HG03064 (cell line): ENCODE measurements around the gene TNNI3.

Source experiments
- ATAC-seq: cut with Tn5 transposase; IDR thresholded peaks from one replicate; pipeline ENCODE4 v1.9.1; 2021; ENCODE audit warnings: low read depth; ENCODE audit not compliant: unreplicated experiment

Gene TNNI3

DNA sequence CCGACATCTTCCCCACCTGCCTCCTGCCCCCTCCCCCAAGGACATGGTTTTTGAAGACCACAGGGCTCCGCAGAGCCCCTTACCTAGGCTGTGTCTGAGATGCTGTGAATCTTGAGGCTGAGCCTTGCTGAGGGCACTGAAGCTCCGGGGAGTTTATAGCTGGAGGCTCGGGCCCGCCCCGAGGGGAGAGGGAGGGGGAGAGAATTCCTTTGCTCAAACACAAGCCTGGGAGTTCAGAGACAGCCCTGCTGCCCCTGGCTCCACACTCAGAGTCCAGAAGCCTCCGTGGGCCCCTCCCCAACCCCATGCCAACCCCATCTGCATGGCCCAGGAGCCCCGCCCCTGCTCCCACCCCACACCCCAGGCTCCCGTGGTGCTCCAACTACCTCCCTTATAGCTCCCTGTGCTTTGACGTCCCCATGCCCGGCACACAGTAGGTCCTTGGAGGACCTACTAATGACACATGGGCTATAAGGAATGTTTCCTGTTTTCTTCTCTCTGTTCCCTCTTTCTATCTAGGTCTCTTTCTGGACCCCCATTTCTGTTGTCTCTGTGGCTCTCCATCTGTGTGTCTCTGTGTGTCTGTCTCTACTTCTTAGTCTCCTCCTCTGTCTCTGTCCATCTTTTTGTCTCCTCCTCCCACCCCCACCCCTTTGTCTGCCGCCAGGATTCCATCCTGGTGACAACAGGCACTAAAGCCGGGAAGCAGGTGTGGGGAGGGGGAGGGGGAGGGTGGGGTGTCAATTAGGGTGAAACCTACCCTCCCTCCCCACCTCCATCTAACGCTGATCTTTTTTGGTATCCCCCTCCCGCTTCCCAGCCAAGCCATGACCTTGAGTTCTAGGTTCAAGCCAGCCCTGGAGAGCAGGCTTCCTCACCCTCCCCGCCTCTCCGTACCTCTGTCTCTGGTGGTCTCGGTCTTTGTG, 8.2 kb downstream of the TNNI3 start, which contains the start of gene TNNT1:
TNNT1 (minus strand) TSS at position 129 of the 926 bp plus-strand sequence. CDS start 2,049 bp downstream, outside the sequence.
- ATAC-seq, result no peak

DNA sequence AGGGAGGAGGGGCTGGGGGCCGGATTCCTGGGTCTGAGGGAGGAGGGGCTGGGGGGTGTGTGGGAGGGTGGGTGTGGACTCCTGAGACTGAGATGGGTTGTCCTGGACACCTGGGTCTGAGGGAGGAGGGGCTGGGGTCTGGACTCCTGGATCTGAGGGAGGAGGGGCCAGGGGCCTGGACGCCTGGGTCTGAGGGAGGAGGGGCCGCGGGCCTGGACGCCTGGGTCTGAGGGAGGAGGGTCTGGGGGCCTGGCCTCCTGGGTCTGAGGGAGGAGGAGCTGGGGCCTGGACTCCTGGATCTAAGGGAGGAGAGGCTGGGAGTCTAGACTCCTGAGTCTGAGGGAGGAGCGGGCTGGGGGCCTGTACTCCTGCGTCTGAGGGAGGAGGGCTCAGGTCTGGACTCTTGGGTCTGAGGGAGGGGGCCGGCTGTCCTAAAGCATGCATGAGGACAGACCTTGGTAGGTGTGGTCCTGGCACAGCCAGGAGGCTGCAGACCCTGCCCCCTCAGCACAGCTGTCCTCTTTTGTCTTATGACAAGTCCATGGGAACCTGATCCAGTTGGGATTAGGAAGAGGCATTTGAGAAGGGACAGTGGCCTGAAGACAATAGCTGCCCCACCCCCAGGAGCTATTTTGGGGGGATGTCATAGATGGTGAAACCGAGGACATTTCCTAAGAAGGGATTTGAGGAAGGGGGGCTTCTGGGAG, 9.8 kb downstream of the TNNI3 start:
- no peak for ATAC-seq

DNA sequence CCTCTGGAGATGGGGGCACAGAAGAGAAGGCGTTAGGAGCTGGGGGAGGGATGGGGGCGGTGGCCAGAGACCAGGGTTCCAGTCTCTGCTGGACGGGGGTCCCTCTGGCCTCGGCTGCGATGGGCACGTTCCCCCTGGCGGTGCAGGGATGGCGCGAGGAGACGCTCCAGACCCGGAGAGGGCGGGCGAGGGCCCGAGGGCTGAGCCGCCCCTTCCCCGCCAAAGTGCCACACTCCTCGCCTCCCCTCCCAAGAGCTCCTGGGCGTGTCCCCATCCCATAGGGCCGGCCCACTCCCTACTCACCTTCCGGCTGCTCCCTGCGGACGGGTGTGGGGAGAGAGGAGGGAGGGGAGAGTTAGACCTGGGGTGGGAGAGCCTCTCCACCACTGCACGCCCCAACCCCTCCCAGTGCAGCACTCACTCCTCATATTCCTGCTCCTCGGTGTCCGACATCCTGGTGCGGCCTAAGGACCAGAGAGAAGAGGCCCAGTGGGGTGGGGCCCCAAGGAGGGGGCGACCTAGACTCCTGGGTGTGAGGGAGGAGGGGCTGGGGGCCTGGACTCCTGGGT, 10.7 kb downstream of the TNNI3 start:
- ATAC-seq, result no peak

DNA sequence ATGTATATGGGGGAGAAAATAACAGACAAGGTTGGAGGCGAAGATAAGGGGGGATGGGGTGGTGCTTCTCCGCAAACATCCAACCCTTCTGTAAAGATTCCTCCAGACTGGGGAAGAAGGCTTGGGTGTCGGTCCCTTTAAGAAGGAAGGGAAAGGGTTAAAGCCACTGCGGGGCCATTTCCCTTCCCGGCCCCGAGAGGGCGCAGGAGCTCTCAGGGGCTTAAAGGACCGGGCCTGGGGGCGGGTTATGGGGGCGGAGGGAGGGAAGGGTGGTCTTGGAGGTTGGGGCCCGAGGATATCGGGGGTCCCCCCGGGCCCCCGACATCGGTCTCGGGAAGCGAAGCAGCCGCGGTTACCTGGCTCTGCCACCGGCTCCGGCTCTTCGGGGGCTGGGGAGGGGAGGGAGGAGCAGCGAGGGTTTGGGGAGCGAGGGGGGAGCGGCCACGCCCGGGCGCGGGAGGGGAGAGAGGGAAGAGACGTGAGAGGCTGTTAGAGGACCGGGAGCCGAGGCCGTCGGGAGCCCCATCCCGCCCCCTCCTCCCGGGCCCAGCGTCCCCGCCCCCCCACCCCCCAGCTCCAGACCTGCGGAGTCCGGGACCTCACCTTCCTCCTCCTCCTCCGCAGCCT, 11.3 kb downstream of the TNNI3 start:
- no peak for ATAC-seq

DNA sequence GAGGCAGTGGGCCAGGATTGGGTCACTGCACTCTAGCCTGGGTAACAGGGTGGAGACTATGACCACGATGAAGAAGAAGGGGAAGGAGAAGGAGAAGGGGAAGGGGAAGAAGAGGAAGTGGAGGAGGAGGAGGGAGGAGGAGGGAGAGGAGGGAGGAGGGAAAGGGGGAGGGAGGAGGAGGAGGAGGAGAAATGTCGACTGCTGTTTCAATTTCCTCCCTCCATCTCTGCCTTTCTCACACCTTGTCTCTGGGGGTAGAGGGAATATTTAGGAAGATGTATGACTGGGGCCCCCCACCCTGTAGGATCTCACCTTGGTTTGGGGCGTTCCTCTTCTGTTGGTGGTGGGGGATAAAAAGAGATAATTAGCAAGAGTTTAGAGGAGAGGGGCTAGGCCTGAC, 12.3 kb downstream of the TNNI3 start:
- ATAC-seq, result no peak

DNA sequence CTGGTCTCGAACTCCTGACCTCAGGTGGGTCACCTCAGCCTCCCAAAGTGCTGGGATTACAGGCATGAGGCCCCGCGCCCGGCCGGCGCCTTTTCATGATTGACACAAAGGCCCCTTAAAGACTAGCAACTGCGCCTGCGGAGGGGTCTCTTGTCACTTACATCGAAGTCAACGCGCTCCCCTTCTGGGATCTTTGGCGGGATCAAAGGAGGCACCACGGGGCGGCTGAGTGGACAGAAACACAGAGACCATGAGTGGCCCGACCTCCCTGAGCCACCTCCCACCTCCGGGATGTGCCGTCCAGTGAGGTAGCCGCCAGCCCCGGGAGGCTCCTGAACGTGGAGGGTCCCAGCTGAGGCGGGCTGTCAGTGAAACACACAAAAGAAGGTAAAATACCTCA, 15.8 kb downstream of the TNNI3 start:
- ATAC-seq, result no peak

DNA sequence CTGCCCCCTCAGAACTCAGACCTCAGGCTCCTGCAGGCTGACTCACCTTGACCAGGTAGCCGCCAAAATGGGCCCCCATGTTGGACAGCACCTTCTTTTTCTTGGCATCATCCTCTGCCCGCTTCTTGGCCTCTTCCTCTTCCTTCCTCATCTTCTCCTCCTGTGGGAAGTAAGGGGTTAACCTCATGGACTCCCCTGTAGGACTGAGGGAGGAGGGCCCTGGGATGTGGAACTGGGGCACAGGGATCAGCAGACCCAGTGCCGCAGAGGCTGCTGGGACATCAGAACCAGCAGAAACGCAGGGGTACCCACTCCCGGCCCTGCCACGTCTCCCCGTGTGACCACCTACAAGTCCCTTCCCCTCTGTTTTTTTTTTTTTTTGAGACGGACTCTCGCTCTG, 19.6 kb downstream of the TNNI3 start:
- ATAC-seq, result no peak

DNA sequence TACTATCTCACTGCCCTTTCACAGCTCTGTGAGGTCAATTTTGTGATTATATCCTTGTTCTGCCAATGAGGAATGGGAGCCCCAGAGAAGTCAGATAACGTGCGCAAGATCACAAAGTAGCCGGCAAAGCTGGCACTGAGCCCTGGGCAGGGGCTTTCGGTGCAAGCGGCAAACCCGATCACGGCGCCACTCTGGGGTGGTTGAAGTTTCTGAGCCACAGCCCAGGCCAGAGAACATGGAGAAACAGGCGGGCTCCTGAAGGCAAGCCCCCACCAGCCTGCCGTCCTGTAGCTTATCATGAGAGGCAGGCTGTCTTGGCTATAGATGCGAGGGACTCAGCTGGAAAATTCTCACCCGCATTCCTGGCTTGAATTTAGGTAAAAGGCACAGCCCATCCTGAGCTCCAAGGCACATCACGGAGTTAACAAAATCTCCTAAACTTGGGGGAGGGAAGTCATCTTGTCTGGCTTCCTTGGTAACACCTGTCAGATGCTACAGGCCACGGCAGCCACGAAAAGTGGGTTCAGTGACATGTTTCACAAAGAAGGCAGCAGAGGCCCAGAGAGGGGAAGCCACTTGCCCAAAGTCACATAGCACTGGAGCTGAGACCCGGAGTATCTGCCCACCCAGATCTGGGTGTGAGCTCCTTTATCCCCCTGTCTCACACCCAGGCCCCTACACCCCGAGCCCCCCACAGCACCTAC, 21.0 kb downstream of the TNNI3 start:
- no peak for ATAC-seq

DNA sequence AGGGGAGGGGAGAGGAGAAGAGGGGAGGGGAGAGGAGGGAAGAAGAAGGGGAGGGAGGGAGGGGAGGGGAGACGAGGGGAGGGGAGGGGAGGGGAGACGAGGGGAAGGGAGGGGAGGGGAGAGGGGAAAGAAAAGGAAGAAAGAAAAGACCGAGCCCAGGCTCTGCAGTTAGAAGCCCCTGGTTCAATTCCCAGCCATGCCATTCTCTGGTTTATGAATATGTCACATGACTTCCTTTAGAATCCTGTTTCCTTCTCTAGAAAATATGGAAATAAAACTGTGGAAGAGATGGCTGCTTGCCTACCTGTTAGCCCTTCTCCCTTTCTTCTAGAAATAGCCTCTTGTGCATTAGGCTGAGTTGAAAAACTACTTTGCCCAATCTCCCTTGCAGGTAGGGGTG, 22.8 kb downstream of the TNNI3 start:
- no peak for ATAC-seq

DNA sequence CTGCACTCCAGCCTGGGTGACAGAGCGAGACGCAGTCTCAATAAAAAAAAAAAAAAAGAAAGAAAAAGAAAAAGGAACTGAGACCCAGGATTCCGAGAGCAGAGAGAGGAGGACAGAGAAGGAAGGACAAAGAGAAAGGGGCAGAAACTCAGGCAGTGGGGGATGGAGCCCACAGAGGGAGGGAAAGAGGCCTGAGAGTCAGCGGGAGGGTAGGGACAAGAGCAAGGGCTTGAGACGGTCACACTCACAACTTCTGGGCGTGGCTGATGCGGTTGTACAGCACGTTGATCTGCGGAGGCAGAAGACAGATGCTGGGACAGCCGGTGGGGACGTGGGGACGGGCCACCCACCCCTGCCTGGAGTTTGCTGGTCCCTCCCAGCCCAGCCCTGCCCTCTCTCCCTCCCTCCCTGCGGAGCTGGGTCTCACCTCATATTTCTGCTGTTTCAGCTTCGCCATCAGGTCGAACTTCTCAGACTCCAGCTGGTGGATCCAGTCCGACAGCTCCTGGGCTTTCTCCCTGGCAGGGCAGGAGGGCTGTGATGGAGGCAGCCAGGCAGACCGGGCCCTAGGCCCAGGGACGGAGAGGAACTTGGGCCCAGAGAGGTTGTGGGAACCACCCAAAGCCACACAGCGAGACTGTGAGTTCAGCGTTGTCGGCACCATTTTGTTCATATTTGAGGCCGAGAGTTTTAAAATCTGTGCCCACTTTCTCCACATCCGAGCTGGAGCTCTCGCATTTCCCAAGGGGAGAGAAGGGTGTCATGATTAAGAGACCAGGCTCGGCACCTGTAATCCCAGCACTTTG, 23.7 kb downstream of the TNNI3 start:
- ATAC-seq, result no peak

DNA sequence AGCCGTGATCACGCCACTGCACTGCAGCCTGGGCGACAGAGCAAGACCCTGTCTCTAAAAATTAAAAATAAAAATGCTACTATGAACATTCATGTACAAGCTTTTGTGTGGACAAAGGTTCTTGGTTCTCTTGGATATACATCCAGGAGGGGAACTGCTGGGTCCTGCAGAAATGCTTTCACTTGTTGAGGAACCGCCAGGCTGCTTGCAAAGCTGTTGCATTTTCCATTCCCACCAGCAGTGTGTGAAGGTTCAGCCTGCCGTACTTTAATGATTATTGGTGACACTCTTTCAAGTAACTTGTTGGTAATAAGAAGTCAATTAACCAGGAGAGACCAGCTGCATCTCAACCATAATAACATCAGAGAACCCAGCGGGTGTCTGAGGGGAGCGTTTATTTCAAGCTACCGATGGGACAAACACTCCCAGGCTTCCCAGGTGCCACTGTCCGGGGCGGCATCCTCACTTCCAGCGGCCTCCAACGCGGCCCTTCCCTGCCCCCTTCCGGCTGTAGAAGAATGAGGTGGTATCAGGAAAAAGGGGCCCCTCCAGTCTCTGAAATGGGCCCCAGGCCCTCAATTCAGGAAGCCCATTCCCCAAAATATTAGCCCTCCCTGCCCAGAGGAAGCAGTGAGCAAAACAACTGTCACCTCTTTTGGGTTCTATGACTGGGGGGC, 24.9 kb downstream of the TNNI3 start:
- ATAC-seq, result no peak

DNA sequence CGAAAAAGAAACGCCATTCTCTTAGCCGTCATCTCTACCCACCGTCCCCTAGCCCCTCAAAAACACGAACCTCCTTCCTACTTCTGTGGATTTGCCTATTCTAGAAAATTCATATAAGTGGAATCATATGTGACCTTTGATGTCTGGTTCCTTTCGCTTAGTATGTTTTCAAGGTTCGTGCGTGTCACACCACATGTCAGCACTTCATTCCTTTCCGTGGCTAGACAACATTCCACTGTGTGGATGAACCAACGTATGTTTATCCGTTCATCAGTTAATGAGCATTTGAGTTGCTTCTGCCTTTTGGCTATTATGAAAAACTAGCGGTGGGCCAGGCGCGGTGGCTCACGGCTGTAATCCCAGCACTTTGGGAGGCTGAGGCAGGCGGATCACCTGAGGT, 26.1 kb downstream of the TNNI3 start:
- ATAC-seq, result no peak

DNA sequence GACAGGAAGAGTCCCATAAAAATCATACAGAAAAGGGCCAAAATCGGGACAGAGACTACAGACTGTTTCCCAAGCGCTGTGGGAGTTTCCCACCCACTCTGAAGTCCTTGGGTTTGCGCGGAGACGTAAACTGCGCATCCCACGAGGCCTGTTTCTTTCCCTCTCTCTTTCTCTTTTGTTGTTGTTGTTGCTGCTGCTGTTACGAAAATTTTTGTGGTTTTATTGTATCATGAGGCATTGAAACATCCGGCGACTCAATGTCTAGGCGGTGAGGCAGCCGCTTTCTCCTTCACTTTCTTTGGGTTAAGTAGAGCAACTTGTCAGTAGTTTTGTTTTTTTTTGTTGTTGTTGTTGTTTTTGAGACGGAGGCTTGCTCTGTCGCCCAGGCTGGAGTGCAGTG, 38.5 kb downstream of the TNNI3 start:
- ATAC-seq, result no peak

DNA sequence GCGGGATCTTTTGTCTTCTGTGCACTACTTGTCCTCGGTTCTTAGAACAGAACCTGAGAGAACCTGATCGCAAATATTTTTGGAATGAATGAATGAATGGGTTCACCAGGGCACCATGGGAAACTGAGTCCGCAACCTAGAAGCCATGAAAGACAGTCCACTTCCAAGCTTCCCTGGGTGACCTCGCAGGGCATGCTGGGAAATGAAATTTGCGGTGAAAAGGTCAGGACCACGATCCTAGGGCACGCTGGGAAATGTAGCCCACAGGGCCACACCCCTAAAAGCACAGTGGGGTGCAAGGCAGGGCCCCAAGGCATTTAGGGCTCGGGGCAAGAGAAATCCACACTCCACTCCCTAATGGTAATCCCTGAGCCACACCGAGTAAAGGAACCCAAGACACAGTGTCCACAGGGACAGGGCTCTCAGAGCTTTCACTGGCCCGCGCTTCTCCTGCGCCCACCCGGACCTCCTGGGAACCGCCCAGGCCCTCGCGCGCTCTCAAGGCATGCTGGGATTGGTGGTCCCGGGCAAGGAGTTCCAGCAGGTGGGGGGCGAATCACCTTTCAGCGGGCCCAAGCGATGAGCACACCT, 39.0 kb downstream of the TNNI3 start:
- ATAC-seq, result no peak

DNA sequence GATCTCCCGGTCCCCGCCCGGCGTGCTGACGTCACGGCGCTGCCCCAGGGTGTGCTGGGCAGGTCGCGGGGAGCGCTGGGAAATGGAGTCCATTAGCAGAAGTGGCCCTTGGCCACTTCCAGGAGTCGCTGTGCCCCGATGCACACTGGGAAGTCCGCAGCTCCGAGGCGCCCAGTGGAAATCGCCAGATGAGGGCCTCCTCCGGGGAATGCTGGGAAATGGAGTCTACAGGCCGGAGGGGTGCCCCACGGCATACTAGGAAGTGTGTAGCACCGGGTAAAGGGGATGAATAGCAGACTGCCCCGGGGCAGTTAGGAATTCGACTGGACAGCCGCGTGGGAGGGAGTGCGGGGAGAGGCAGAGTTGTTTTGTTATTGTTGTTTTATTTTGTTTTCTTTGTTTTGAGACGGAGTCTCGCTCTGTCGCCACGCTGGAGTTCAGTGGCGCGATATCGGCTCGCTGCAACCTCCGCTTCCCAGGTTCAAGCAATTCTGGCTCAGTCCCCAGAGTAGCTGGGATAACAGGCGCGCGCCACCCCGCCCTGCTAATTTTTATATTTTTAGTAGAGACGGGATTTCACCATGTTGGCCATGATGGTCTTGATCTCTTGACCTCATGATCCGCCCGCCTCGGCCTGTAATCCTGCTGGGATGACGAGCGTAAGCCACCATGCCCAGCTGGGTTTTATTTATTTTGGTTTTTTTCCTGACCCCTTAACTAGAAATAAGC, 39.7 kb downstream of the TNNI3 start:
- ATAC-seq, result peak; percentile 62

DNA sequence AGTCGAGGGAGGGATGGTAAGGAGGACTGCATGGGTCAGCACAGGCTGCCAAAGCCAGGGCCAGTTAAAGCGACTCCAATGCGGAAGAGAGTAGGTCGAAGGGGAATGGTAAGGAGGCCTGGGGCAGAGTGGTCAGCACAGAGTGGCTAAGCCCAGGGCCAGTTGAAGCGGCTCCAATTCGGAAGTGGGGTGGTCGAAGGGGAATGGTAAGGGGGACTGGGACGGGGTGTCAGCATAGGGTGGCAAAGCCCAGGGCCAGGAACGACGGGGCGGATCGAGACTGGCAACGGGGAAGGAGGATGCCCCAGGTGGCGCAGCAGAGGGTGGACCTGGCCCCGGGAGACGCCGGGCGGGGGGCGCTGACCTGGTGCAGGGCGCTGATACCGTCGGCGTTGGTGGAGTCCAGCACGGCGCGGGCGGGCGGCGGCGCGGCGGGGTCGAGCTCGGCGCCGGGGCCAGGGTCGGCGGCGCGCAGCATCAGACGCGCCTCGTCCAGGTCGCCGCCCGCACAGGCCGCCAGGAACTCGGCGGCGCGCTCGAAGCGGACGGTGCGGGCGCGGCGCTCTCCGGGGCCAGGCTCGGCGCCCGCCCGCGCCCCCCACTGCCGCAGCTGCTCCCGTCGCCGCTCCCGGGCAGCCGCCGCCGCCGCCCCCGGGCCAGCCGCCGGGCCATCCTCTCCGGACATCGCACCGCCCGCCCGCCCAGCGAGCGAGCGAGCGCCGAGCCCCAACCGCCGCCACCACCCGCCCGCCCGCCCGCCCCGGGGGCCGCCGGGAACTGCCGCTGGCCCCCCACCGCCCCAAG, 40.5 kb downstream of the TNNI3 start, which contains the start of gene PPP1R12C:
PPP1R12C (minus strand) TSS at position 779 of the 804 bp plus-strand sequence; CDS start at position 685, 94 bp downstream.
- ATAC-seq, result peak; percentile 1

DNA sequence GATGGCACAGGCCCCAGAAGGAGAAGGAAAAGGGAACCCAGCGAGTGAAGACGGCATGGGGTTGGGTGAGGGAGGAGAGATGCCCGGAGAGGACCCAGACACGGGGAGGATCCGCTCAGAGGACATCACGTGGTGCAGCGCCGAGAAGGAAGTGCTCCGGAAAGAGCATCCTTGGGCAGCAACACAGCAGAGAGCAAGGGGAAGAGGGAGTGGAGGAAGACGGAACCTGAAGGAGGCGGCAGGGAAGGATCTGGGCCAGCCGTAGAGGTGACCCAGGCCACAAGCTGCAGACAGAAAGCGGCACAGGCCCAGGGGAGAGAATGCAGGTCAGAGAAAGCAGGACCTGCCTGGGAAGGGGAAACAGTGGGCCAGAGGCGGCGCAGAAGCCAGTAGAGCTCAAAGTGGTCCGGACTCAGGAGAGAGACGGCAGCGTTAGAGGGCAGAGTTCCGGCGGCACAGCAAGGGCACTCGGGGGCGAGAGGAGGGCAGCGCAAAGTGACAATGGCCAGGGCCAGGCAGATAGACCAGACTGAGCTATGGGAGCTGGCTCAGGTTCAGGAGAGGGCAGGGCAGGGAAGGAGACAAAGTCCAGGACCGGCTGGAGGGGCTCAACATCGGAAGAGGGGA, 41.2 kb downstream of the TNNI3 start:
- ATAC-seq, result no peak
